Right lobe of liver (tissue), 6 donors: Measurements from ENCODE around the gene DCD. TPM values are rescaled to one million over a fixed set of nuclear protein-coding genes. Genes with fewer than 3 reads are reported as not detected.

ENCODE experiments used
- ATAC-seq, 4 donors: fragments of 200-7000 bp; cut with Tn5 transposase; one replicate each; pipeline ENCODE4 v1.9.1; 2020; ENCODE audit warnings: mild to moderate bottlenecking in 4 of 4, moderate library complexity in 4 of 4
- DNase-seq, 3 donors: peaks; one replicate each; pipeline ENCODE4 v3.0.0-alpha.2; 2020
- H3K27ac ChIP-seq, 3 donors: fragments of 200-600 bp; one replicate each; pipeline ENCODE4 v1.8.0; 2022
- H3K27me3 ChIP-seq, 2 donors: fragments of 200-600 bp; one replicate each; pipeline ENCODE4 v1.8.0; 2022
- H3K36me3 ChIP-seq, 4 donors: fragments of 200-600 bp; sonication (generic) in 1 of 4; one replicate each; pipeline versions ENCODE4 v1.5.1 to v1.8.0; 2017 to 2022; ENCODE audit warnings: control low read depth in 1 of 4
- H3K4me1 ChIP-seq, 4 donors: fragments of 200-600 bp; sonication (generic) in 1 of 4; one replicate each; pipeline versions ENCODE4 v1.5.1 to v1.8.0; 2017 to 2022; ENCODE audit warnings: control low read depth in 1 of 4
- H3K4me3 ChIP-seq, 3 donors: fragments of 200-600 bp; one replicate each; pipeline ENCODE4 v1.8.0; 2022
- H3K9me3 ChIP-seq, 4 donors: fragments of 200-600 bp; sonication (generic) in 1 of 4; one replicate each; pipeline versions ENCODE4 v1.5.1 to v1.8.0; 2017 to 2022; ENCODE audit warnings: control low read depth in 1 of 4
- POLR2A ChIP-seq: fragments of 450-650 bp; IDR thresholded peaks from one replicate; pipeline ENCODE4 v1.6.1; 2017; ENCODE audit warnings: antibody characterized with exemption, mild to moderate bottlenecking
- WGBS: methylation state at CpG from one replicate; pipeline ENCODE4 v1.1.6; 2018; ENCODE audit warnings: low coverage, low lambda C conversion rate; ENCODE audit not compliant: insufficient coverage; ENCODE audit errors: missing lambda C conversion rate; 5-methylcytosine and 5-hydroxymethylcytosine counted together
- intact Hi-C, 2 donors: fragments of 100-400 bp; cut with DNase I; formaldehyde crosslinking; loops; one replicate each; pipeline versions ENCODE4 v1.11.2 to v1.14.1; 2022
- total RNA-seq, 6 experiments: library from RNA; depleted of rRNA in 2 of 6; stranded (reverse); fragments of >200 nt in 2 of 6; fragmentation: NEBNext Ultra II Directional in 3 of 6; extraction: Animal tissue kit (Norgen Biotek cat#: 25700) in 3 of 6; gene quantifications; one replicate each; pipeline versions ENCODE4 v1.1.0 to v1.2.4, GENCODE V29; 2016 to 2023
- TF ChIP-seq, protein P1 (sequence below), 4 donors: fragments of 200-600 bp in 3 of 4; fragments of 450-650 bp in 1 of 4; IDR thresholded peaks; one replicate each; pipeline versions ENCODE4 v1.5.1 to v1.8.0; 2016 to 2022; ENCODE audit warnings: antibody characterized with exemption in 4 of 4, mild to moderate bottlenecking in 2 of 4
- donor health status: DM: no; HTN: yes; CAD: no.
- donor health status: DM: no; HTN: no; CAD: no.
- donor health status: DM: no; HTN: no; CAD: no.
- donor health status: DM: no; HTN: yes; CAD: no.
- donor health status: DM: no; HTN: yes; CAD: no.

Gene DCD
- total RNA-seq, 6 experiments from 2014 or later: not detected

- H3K9me3 ChIP-seq: no peaks in the 10 kb centered on the region
- H3K27ac ChIP-seq: no peak overlapping the region
- no peak overlapping the region for H3K4me3 ChIP-seq
- H3K4me1 ChIP-seq: no peaks in the 10 kb centered on the region
- no peak for DNase-seq
- 80% methylated on average over 3 of the region's 4 CpGs for WGBS
- H3K36me3 ChIP-seq: no peaks in the 10 kb centered on the region
- ATAC-seq: no peak
- no peak for TF ChIP-seq POLR2A
- TF ChIP-seq, protein P1, sequence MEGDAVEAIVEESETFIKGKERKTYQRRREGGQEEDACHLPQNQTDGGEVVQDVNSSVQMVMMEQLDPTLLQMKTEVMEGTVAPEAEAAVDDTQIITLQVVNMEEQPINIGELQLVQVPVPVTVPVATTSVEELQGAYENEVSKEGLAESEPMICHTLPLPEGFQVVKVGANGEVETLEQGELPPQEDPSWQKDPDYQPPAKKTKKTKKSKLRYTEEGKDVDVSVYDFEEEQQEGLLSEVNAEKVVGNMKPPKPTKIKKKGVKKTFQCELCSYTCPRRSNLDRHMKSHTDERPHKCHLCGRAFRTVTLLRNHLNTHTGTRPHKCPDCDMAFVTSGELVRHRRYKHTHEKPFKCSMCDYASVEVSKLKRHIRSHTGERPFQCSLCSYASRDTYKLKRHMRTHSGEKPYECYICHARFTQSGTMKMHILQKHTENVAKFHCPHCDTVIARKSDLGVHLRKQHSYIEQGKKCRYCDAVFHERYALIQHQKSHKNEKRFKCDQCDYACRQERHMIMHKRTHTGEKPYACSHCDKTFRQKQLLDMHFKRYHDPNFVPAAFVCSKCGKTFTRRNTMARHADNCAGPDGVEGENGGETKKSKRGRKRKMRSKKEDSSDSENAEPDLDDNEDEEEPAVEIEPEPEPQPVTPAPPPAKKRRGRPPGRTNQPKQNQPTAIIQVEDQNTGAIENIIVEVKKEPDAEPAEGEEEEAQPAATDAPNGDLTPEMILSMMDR (IDR thresholded peaks at IDR 0.05): no peak
- intact Hi-C loops: no loop called here
- no peaks in the 10 kb centered on the region for H3K27me3 ChIP-seq
Observed at GRCh38 chr12:54604436-54604835, 43.7 kb downstream of the DCD start.

GRCh38 chr12:54603872-54604271, 44.3 kb downstream of the DCD start:
- 78% methylated on average over 4 of the region's 5 CpGs for WGBS
- Histone ChIP-seq H3K4me3 (no peak overlapping the region), H3K27ac (no peak overlapping the region), H3K27me3 (no peaks in the 10 kb centered on the region), H3K9me3 (no peaks in the 10 kb centered on the region), H3K36me3 (no peaks in the 10 kb centered on the region), H3K4me1 (no peaks in the 10 kb centered on the region)
- TF ChIP-seq POLR2A: no peak
- TF ChIP-seq, protein P1 (IDR thresholded peaks at IDR 0.05): no peak
- DNase-seq (no peak), ATAC-seq (no peak)
- intact Hi-C loops: no loop called here

- ATAC-seq: peak; percentile 91 to 98 (median 94)
- no peaks in the 10 kb centered on the region for H3K36me3 ChIP-seq
- DNase-seq: peak in 2 of 3 donors; percentile 46 to 72
- no peak for TF ChIP-seq POLR2A
- TF ChIP-seq, protein P1 (IDR thresholded peaks at IDR 0.05): peak; percentile 60 to 80 (median 76)
- 16% methylated on average over 7 of the region's 8 CpGs for WGBS
- H3K27ac ChIP-seq: no peak overlapping the region
- no peak overlapping the region for H3K4me3 ChIP-seq
- H3K9me3 ChIP-seq: no peaks in the 10 kb centered on the region
- no peaks in the 10 kb centered on the region for H3K4me1 ChIP-seq
- H3K27me3 ChIP-seq: no peaks in the 10 kb centered on the region
- intact Hi-C loops: no loop called here
Observed at GRCh38 chr12:54603173-54603814, 44.9 kb downstream of the DCD start.

GRCh38 chr12:54602661-54603060, 45.5 kb downstream of the DCD start:
- ATAC-seq (no peak), DNase-seq (no peak)
- H3K4me3 ChIP-seq: no peak overlapping the region
- no peaks in the 10 kb centered on the region for H3K36me3 ChIP-seq
- TF ChIP-seq, protein P1 (IDR thresholded peaks at IDR 0.05): no peak
- TF ChIP-seq POLR2A: no peak
- no peaks in the 10 kb centered on the region for H3K4me1 ChIP-seq
- no peaks in the 10 kb centered on the region for H3K27me3 ChIP-seq
- H3K9me3 ChIP-seq: no peaks in the 10 kb centered on the region
- WGBS: 52% methylated on average over 2 of the region's 2 CpGs
- H3K27ac ChIP-seq: no peak overlapping the region
- intact Hi-C loops: no loop called here
